CD1c-positive myeloid dendritic cell (primary cell): Measurements from ENCODE around the gene TRIM47.
A peak's percentile ranks its signal among the peaks of the same experiment; 100 is the strongest.
"Not testable (repeated sequence)": the region's sequence is repeated elsewhere in the genome, so short reads cannot be mapped to it uniquely, and the experiment has no call there.

ENCODE experiments used
- DNase-seq: peaks from one replicate; pipeline ENCODE4 v3.0.0-alpha.2; 2016; ENCODE audit errors: extremely low spot score

TRIM47 gene

DNA sequence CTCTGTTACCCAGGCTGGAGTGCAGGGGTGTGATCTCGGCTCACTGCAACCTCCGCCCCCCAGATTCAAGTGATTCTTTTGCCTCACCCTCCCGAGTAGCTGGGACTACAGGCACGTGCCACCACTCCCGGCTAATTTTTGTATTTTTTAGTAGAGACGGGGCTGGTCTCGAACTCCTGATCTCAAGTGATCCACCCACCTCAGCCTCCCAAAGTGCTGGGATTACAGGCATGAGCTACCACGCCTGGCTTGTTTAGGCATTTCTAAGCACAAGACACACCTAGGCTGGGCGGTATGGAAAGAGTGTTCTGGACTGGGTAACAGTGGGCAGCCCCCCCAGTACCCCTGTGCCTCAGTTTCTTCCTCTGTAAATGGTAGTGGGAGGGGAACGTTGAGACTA is 8.2 kb downstream of the TRIM47 start:
- DNase-seq, result not testable (repeated sequence)

DNA sequence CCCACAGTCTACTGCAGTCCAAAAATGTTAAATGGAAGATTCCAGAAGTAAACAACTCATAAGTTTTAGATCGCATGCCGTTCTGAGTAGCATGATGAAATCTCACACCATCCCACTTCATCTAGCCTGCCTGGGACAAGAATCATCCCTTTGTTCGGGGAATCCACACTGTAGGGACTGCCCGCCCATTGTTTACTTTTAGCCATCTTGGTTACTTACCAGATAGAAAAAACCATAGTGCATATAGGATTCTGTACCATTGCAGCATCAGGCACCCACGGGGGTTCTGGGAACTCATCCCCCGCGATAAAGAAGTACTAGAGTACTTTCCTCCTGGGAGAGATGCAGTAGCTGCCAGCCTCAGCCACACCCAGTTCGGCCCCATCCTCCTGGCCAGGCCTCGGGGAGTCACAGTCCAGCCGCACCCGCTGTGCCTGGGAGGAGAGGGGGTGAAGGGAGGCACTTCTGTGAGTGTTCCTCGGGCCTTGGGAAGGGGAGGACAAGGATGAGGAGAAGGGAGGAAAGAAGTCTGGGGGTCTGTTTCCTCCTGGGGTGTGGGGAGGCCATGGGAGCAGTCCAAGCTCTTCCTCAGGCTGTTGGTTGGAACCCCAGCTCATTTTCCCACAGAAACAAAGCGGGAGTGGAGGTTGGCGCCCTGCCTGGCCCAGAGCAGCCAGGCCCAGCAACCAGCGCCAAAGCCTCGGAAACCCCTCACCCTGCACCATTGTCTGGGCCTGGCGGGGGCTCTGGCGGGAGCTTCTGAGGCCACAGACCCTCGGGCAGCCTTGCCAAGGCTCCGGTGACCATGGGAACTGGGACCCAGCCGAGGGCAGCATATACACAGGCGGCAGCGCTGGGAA is 8.9 kb downstream of the TRIM47 start:
- DNase-seq, result no peak

DNA sequence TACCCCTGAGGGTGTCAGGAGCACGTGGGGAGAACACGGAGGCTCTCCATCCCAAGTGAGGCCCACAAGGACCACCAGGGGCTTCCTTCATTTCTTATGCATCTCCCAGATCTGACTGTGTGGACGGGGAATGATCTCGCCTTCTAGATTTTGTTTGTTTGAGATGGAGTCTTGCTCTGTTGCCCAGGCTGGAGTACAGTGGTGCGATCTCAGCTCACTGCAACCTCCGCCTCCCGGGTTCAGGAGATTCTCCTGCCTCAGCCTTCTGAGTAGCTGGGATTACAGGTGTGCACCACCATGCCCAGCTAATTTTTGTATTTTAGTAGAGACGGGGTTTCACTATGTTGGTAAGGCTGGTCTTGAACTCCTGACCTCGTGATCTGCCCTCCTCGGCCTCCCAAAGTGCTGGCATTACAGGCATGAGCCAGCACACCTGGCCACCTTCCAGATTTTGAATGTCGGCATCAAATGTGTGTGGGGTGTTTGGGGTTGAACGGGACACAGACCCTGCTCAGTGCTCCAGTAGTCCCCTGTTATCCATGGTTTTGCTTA is 9.6 kb downstream of the TRIM47 start:
- not testable (repeated sequence) for DNase-seq

DNA sequence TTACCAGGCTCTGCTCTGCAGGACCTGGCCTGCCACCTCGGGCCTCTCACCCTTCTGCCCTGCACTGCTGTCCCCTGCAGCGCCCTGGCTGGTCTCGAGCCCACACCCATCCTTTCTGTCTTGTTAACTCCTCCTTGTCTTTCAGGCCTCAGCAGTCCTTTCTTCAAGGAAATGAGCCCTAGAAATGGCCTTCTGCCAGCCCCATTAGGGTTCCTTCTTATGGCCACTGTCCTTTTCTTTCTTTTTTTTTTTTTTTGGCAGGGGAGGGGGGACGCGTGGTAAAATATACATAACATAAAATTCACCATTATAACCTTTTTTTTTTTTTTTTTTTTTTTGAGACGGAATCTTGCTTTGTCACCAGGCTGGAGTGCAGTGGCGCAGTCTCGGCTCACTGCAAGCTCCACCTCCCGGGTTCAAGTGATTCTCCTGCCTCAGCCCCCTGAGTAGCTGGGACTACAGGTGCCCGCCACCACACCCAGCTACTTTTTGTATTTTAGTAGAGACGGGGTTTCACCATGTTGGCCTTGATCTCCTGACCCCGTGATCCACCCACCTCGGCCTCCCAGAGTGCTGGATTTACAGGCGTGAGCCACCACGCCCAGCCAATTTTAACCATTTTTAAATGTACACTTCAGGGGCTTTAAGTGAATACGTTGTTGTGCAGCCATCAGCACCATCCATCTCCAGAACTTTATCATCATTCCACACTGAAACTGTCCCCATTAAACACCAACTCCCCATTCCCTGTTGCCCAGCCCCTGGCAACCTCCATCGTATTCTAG is 12.8 kb downstream of the TRIM47 start:
- not testable (repeated sequence) for DNase-seq

DNA sequence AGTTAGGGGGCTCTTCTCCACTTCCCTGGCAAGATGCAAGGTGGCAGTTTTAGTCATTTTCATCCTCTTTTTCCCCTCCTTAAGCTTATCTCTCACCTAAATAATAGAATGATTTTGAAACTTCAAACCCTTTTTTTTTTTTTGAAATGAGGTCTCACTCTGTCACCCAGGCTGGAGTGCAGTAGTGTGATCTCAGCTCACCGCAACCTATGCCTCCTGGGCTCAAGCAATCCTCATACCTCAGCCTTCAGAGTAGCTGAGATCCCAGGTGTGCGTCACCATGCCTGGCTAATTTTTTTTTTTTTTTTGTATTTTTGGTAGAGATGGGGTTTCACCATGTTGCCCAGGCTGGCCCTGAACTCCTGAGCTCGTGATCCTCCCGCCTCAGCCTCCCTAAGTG is 13.5 kb downstream of the TRIM47 start:
- DNase-seq, result not testable (repeated sequence)

DNA sequence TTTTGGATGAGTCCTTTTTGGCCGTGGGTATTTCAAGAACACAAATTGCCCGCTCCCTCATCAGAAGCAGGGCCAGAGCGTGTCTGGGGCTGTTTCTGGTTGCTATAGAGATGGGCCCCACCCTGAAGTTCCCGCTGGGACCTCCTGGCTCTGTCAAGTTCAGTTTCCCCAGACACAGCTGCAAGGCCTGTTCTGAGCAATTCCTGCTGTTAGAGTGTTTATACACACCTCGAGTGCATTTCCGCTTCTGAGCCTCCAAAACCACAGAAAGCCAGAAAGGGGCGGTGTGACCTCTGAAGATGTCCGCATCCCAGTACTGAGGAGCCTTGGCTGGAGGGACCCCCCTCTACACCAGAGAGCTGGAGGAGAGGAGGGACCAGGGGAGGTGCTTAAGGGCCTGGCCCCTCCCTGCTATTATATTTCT is 13.9 kb downstream of the TRIM47 start:
- DNase-seq, result peak; percentile 57

DNA sequence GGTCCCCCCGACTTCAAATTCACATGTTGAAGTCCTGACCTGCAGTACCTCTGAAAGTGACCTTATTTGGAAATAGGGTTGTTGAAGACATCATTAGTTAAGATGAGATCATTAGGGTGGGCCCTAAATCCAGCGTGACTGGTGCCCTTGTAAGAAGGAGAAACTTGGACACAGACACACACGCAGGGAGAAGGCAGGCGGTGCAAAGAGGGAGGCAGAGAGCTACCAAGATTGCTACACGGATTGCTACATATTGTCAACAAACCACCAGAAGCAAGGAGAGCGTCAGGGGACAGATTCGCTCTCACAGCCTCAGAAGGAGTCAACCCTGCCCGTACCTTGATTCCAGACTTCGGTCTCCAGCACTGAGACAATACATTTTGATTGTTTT is 16.5 kb downstream of the TRIM47 start:
- DNase-seq, result no peak

DNA sequence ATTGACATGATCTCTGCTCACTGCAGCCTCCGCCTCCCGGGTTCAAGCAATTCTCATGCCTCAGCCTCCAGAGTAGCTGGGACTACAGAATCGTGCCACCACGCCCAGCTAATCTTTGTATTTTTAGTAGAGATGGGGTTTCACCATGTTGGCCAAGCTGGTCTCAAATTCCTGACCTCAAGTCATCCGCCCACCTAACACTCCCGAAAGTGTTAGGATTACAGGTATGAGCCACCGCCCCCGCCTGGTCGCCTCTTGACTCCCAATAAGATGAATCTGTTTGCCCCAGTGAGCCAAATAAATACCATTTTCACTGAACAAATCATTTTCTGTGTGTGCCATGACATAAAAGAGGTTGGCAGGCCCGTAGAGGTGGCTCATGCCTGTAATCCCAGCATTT is 19.0 kb downstream of the TRIM47 start:
- not testable (repeated sequence) for DNase-seq

DNA sequence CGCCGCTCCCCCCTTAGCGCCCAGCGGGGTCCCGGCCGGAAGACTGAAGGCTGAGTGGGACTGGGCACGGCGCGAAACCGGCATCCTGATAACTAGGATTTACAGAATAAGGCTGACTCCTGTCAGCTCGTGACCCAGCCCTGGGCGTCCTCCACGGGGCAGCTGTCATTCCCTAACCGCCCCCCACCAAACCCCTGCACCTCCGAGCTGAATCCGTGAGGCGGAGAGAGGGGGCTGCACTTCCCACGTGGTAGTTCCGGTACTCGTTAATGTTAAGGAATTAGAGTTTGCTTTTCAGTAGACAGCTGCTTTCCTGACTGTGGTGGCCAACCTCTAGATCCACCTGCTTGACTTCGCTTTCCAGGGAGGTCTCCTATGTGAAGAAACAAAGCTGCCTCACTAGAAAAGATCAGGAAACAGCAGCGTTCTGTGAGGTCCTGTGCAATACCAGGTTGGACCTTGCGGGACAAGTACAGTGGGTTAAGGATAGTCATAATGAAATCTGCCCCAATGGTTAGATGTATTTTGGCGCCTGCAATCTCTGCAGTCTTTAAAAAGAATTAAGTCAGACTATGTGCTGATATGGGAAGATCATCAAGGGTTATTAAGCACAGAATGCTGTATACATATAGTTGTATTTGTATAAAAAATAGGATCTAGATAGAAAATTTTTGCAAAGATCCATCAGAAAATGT is 22.2 kb downstream of the TRIM47 start:
- peak; percentile 23 for DNase-seq

DNA sequence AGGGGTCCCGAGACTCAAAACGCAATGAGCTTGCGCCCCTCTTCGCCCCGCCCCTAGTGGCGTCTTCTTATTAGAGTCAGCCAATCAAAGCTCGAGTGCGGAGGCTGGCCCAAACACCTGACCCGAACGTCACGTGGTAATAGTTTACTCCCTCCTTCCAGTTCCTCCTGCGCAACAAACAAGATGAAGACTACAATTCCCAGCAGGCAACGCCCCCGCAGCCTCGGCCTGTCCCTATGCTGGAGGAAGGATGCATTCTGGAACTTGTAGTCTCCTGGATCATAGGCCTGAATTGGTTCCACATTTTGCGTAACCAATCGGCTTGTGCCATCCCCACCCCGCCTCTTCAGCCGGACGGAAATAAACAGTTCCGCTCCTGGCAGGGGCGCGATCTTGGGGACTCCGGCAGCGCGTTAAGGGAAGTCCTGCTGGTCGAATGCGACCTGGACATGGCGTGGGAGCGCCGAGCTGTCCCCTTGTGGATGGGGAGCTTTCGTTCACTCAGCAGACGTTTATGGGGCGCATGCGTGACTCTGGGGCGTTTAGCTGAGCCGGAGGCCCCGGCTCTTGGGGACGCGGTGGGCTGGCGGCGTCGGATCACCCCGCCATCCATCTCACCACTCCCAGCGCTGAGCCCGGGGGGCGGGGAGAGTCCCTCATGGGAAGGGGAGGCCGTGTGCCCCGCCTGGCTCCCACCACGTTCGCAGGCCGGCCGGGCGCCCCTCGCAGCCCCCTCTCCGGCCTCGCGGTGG is 22.9 kb downstream of the TRIM47 start, which contains the start of gene WBP2:
WBP2 (minus strand) TSS at position 26 of the 752 bp plus-strand sequence. CDS start 38 bp downstream, outside the sequence.
- DNase-seq, result peak; percentile 100

DNA sequence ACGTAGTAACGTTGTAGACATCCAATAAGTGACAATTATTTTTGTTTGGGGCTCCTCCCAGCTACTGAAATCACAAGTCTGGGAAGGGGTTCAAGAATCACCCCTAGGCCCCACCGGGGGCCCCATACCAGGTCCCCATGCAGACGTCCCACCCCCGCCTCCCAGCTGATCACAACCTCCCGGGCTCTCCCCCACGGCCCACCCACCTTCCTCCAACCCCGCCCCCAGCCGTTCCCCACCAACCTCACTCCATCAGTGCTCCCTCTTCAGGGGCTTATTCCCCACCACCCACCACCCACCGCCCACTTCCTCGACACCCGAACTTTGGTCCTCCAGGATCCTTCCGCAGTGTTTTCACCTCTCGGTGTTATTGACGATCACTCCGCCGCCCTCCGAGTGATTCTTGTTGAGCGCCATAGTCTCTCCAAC is 23.5 kb downstream of the TRIM47 start:
- DNase-seq, result no peak

DNA sequence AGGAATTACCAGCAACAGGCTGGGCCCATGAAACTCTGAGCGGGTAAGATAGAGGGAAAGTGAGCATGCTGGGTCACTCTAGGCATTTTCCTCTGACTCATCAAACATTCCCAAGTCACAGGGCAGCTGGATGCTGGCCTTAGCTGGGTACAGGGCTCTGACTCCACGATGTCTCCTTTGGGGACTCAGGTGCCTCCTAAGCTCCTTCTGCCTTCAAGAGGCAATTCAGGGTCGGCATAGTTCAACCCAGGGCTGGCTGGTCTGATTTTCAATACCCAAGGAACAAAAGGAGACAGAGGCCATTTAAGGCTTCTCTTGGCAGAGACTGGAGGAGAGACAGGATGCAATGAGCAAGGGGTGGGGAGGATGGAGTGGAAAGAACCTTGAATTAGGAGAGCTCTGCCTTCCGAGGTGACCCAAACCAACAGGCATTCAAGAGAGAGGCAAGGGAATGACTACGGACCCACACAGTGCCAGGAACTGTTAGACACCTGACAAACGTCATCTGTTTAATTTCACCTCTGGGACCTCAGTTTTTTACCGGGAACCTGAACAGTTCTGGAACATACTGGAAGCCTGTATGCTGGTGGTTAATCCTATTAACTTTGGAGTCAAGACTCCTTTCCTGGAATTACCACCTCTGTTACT is 24.2 kb downstream of the TRIM47 start:
- peak; percentile 30 for DNase-seq

DNA sequence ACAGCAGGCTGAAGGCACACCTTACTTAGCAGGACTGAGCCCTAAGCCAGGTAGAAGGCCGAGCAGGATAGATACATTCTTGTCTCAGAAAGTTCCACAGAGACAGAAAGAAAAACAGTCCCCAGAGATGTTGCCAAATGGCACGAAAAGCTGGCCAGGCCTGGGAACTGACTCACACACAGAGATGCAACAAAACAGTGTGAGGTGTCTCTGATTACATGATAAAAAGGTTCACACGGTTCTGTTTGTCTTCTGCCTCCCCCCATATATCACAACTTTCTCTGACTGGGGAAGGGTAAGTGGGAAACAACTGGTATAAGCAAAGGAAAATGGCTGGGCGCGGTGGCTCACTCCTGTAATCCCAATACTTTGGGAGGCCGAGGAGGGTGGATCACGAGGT is 24.9 kb downstream of the TRIM47 start:
- no peak for DNase-seq

DNA sequence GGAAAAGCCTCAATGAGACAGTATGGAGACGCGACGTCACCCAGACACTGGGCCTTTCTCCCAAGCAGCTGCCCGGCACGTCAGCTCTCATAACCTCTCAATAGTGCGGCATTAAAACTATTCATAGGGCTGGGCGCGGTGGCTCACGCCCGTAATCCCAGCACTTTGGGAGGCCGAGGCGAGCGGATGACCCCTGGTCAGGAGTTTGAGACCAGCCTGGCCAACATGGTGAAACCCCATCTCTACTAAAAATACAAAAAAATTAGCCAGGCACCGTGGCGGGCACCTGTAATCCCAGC is 26.7 kb downstream of the TRIM47 start:
- not testable (repeated sequence) for DNase-seq

DNA sequence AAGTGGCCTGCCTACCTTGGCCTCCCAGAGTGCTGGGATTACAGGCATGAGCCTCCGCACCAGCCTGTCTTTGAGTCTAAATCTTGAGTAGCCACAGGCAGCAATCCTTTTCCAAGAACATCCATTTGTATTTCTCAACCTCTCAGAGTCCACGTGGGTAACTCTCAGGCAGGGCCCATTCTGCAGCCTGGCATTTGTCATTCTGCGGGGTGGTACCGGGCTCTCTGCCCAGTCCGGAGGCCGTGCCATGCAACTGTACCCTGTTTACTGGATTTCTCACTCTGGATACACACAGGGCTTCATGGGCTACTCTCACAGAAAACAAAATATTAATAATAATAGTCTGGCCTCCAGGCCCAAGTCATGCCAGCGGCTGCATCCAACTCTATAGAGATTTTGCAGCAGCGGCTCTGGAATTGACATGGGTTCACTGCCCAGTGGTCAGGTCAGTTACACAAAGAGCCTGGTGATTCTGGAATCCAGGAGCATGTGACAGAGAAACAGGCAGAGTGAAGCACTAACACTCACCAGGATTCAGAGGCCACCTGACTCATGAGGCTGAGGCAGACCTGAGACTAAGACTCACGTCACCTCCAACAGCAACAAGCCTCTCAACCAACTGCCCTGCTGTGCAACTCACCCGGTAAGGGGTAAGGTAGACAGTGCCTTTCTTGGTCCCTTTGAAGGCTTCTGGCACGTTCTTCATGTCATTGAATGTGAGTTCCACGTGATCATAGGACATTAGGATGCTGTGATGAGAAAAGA is 27.3 kb downstream of the TRIM47 start:
- DNase-seq, result no peak

DNA sequence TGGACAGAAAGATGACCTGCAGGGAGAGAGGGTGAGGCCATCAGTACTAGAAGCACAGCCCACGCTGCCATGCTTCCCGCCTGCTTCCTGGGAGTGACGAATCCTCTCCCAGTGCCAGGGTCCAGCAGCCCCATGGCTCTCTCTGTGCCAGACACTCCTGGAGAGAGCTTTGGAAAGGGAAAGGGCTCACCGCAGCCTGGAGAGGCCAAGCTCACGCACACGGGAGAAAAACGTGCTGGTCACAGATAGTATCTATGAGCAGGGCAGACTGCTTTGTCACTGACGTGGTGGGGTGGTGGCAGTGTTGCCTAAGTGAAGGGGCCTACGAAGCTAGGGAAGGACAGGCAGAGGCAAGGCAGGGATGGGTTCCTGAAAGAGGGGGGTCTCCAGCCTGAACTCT is 28.7 kb downstream of the TRIM47 start:
- DNase-seq, result no peak

DNA sequence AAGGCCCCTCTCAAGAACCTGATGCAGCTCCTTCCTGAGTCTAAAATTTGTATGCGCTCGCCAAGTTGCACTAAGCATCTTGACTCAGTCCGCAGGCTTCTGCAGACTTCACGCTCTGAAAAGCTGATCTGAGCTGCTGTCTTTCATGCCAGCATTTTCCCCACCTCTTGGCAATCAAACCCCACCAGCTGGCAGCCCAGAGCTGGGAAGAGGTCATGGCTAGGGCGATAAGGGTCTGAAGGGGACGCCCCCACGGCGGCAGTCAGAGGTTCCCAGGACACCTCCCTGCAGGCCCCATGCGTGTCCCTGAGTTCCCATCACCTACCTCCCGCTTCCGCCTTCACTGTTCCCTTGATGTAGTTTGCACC is 29.1 kb downstream of the TRIM47 start:
- no peak for DNase-seq

DNA sequence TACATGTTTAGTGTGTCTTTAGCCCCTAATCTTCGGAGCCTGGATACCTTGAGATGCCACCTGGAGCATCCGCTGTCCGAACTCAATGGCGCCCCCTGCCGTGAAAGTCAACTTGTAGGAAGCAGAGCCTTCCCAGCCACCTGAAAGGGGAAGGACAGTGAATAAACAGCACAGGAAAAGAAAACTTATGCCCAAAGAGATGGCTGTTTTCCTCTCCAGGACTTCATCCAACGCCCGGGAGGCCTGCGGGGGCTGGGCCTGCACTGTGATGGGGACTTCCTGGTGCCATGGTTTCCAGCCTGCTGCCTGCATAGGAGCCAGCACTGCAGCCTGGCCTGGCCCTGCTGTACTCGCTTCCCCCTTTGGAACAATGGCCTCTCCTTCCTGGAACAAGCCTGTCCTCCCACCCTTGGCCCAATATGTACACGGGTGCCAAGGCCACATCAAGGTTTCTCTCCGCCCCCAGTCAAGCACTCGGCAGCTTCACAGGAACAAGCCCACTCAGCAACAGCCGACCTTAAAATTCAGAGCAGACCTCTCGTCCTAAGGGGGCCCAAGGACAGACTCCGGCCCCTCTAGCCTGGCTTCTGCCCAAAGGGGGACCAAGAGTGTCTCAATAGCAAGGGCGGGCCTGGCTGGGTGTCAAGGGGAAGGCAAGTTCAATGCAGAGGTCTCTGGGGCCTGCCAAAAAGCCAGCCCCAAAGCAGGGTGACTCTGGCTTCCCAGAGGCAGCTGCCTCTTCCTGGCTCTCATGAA is 29.7 kb downstream of the TRIM47 start:
- peak; percentile 65 for DNase-seq
